Heart left ventricle (tissue), 16 donors: ENCODE measurements around the gene FBXO21. TPM values are rescaled to one million over a fixed set of nuclear protein-coding genes. Genes with fewer than 3 reads are reported as not detected.
A peak's percentile ranks its signal among the peaks of the same experiment; 100 is the strongest.

Experiments
- ATAC-seq, 4 donors: fragments of 200-7000 bp; cut with Tn5 transposase; one replicate each; pipeline ENCODE4 v1.9.1; 2020 to 2022; ENCODE audit warnings: moderate library complexity in 4 of 4, mild to moderate bottlenecking in 3 of 4, moderate number of reproducible peaks in 1 of 4
- DNase-seq, 5 donors: peaks; one replicate each; pipeline ENCODE4 v3.0.0-alpha.2; 2020
- H3K27ac ChIP-seq, 12 donors: fragments of 200-600 bp; sonication (generic) in 4 of 12; one replicate each; pipeline versions ENCODE4 v1.5.0 to v1.8.0; 2016 to 2022; ENCODE audit warnings: mild to moderate bottlenecking in 2 of 12
- H3K27me3 ChIP-seq, 9 donors: fragments of 200-600 bp; sonication (generic) in 2 of 9; one replicate each; pipeline versions ENCODE4 v1.5.1 to v1.8.0; 2016 to 2022; ENCODE audit warnings: mild to moderate bottlenecking in 3 of 9
- H3K36me3 ChIP-seq, 9 donors: fragments of 200-600 bp; sonication (generic) in 2 of 9; one replicate each; pipeline versions ENCODE4 v1.5.0 to v1.8.0; 2018 to 2022; ENCODE audit warnings: mild to moderate bottlenecking in 2 of 9
- H3K4me1 ChIP-seq, 12 donors: fragments of 200-600 bp; sonication (generic) in 4 of 12; one replicate each; pipeline versions ENCODE4 v1.5.0 to v1.8.0; 2016 to 2022; ENCODE audit warnings: mild to moderate bottlenecking in 3 of 12
- H3K4me3 ChIP-seq, 12 donors: fragments of 200-600 bp; sonication (generic) in 4 of 12; one replicate each; pipeline versions ENCODE4 v1.5.0 to v1.8.0; 2017 to 2022; ENCODE audit warnings: mild to moderate bottlenecking in 9 of 12, moderate library complexity in 4 of 12
- H3K9me3 ChIP-seq, 12 donors: fragments of 200-600 bp; sonication (generic) in 4 of 12; one replicate each; pipeline versions ENCODE4 v1.5.0 to v1.8.0; 2016 to 2022; ENCODE audit warnings: mild to moderate bottlenecking in 1 of 12
- POLR2A ChIP-seq, 2 donors: fragments of 450-650 bp; IDR thresholded peaks; one replicate each; pipeline ENCODE4 v1.6.1; 2017; ENCODE audit warnings: antibody characterized with exemption in 2 of 2, mild to moderate bottlenecking in 2 of 2, moderate library complexity in 2 of 2
- WGBS, 4 donors: extraction: QIAGEN DNeasy Blood & Tissue Kit in 2 of 4; methylation state at CpG; one replicate each; pipeline versions ENCODE4 v1.1.5 to v1.1.7; 2013 to 2018; 5-methylcytosine and 5-hydroxymethylcytosine counted together
- intact Hi-C, 10 donors: fragments of 100-400 bp; cut with DNase I; formaldehyde crosslinking; loops; one replicate each; pipeline versions ENCODE4 v1.11.1 to v1.14.2; 2022
- polyA plus RNA-seq, 2 donors: library from polyadenylated mRNA; stranded (reverse); fragments of 200-250 nt; gene quantifications; one replicate each; pipeline ENCODE4 v1.2.3, GENCODE V29; 2013
- total RNA-seq, 9 donors: library from RNA; depleted of rRNA in 2 of 9; stranded (reverse); fragments of >200 nt in 2 of 9; fragmentation: NEBNext Ultra II Directional in 3 of 9; extraction: Animal tissue kit (Norgen Biotek cat#: 25700) in 3 of 9; gene quantifications; one replicate each; pipeline versions ENCODE4 v1.1.0 to v1.2.4, GENCODE V29; 2016 to 2023
- TF ChIP-seq, protein P1 (sequence below), 12 donors: fragments of 200-600 bp; sonication (generic) in 4 of 12; IDR thresholded peaks; one replicate each; pipeline versions ENCODE4 v1.5.0 to v1.8.0; 2018 to 2022; ENCODE audit warnings: antibody characterized with exemption in 12 of 12, mild to moderate bottlenecking in 5 of 12
- donor health status: ischemic (EF 13 %, LVEDD 7.1; RV severe dilation, severe dysfunction).
- donor health status: healthy with polysubstance abuse.
- donor health status: DM: no; HTN: yes; CAD: no.
- donor health status: DM: no; HTN: no; CAD: no.
- donor health status: ischemic (EF 25% LVEDD 6.9; RV normal size, moderate dysfunction).
- donor health status: ischemic (EF 25% LVEDD 5.7; RV mildly dilated, moderate dysfunction).
- donor health status: healthy.
- donor health status: DM: yes; HTN: yes; CAD: no.
- donor health status: ischemic (EF 35%, LVEDD 5.7; RV mildly dilated, moderate dysfunction).
- donor health status: nonischemic (EF 11% LVEDD 7.7; RV severe dilation, severe dysfunction).
- donor health status: DM: yes; HTN: yes; CAD: no.
- donor health status: PGD.
- donor health status: ischemic (EF 29% LVEDD 5.4; RV normal size, mild dysfunction).
- donor health status: nonischemic (EF 23%, LVEDD 6.1; RV moderate dilation, normal function).

Gene FBXO21
- total and polyA plus RNA-seq, 11 donors = 10.9 to 82.4 (median 44.1) TPM

- TF ChIP-seq POLR2A (IDR thresholded peaks at IDR 0.05) = no peak
- TF ChIP-seq, protein P1, sequence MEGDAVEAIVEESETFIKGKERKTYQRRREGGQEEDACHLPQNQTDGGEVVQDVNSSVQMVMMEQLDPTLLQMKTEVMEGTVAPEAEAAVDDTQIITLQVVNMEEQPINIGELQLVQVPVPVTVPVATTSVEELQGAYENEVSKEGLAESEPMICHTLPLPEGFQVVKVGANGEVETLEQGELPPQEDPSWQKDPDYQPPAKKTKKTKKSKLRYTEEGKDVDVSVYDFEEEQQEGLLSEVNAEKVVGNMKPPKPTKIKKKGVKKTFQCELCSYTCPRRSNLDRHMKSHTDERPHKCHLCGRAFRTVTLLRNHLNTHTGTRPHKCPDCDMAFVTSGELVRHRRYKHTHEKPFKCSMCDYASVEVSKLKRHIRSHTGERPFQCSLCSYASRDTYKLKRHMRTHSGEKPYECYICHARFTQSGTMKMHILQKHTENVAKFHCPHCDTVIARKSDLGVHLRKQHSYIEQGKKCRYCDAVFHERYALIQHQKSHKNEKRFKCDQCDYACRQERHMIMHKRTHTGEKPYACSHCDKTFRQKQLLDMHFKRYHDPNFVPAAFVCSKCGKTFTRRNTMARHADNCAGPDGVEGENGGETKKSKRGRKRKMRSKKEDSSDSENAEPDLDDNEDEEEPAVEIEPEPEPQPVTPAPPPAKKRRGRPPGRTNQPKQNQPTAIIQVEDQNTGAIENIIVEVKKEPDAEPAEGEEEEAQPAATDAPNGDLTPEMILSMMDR (IDR thresholded peaks at IDR 0.05) = peak in 10 of 12 donors; percentile 13 to 45 (median 28)
- intact Hi-C loops = no loop called here
- WGBS, 4 donors = 42 to 49% (median 44%) methylated on average over 5 of the region's 5 CpGs
- peak in 1 of 5 donors; percentile 27 for DNase-seq
- Histone ChIP-seq H3K4me3 (no peak overlapping the region), H3K27me3 (peaks cover 0 to 33% (median 6%) of the 10 kb centered on the region in 9 donors), H3K9me3 (no peaks in the 10 kb centered on the region), H3K27ac (peak overlapping the region in 2 of 12 donors; percentile 21 to 76), H3K36me3 (no peaks in the 10 kb centered on the region), H3K4me1 (peaks cover 0 to 40% (median 20%) of the 10 kb centered on the region in 12 donors)
- ATAC-seq = peak in 3 of 4 donors; percentile 10 to 45 (median 30)
Measured at GRCh38 chr12:117100251-117100650, 90.0 kb downstream of the FBXO21 start.

DNA sequence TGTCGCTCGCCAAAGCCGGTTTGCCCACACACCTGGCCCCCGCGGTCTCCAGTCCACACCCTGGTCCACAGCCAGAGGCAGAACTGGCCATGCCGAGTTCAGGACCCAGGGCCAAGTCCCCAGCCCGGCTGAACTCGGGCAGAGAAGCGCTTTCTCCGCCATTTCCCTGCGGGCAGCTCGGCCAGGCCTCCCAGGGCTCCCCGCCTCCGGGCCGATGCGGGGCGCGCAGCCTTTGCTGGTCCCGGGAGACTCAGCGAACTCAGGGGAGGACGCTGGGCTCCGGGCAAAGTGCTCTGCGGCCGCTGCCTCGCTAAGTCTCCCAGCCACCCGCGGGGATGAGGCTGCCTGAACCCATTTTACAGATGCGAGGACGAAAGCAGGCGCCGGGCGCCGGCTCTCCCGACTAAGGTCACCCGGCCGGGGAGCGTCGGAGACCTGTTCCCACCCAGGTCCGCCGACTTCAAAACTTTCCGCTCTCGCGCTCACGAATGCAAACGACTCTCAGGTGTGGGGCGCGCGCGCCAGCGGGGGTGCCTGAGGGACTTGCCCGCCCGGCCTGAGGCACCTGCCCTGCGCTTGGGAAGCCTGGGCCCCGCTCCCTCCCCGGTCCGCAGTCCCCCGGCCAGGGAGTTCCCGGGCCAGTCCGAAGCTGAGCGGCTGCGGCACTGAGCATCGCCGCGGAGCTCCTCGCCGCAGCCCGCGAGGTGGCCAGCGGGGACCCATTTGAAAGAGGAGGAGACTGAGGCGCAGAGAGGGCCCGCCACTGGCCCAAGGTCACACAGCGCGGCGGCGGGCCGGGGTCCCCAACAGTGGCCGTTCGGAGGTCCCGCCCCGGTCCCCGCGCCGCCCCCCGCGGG, 91.7 kb downstream of the FBXO21 start:
- TF ChIP-seq, protein P1 (IDR thresholded peaks at IDR 0.05) = no peak
- no peak for TF ChIP-seq POLR2A (IDR thresholded peaks at IDR 0.05)
- H3K27me3 ChIP-seq = peaks cover 0 to 33% (median 6%) of the 10 kb centered on the region in 9 donors
- no peaks in the 10 kb centered on the region for H3K9me3 ChIP-seq
- H3K4me3 ChIP-seq = peak overlapping the region; percentile 34 to 91 (median 74)
- no peaks in the 10 kb centered on the region for H3K36me3 ChIP-seq
- WGBS, 4 donors = 0 to 2% (median 1%) methylated on average over 49 to 85 of the region's 85 CpGs
- intact Hi-C loops = loop anchor here in 6 of 10 donors (5.0 kb wide), 4 partner anchors 46 to 71 kb away; no protein-coding TSS in a partner anchor
- H3K27ac ChIP-seq = peak overlapping the region in 11 of 12 donors; percentile 13 to 82 (median 62)
- H3K4me1 ChIP-seq = peaks cover 0 to 55% (median 24%) of the 10 kb centered on the region in 12 donors
- ATAC-seq = peak in 2 of 4 donors; percentile 39 to 42
- peak in 2 of 5 donors; percentile 32 to 72 for DNase-seq

GRCh38 chr12:117098024-117098360, 92.3 kb downstream of the FBXO21 start:
- H3K27ac ChIP-seq = peak overlapping the region in 6 of 12 donors; percentile 62 to 82 (median 74)
- intact Hi-C loops = loop anchor here in 6 of 10 donors (5.0 kb wide), 4 partner anchors 46 to 71 kb away; no protein-coding TSS in a partner anchor

More at GRCh38 chr12:117098024-117098360, 92.3 kb downstream of the FBXO21 start:
- DNase-seq (no peak), ATAC-seq (peak in 1 of 4 donors; percentile 3)
- no peaks in the 10 kb centered on the region for H3K9me3 ChIP-seq
- 19 to 28% (median 21%) methylated on average over 2 to 3 of the region's 3 CpGs for WGBS, 4 donors
- peaks cover 0 to 33% (median 6%) of the 10 kb centered on the region in 9 donors for H3K27me3 ChIP-seq
- peaks cover 0 to 60% (median 25%) of the 10 kb centered on the region in 12 donors for H3K4me1 ChIP-seq
- peak overlapping the region; percentile 34 to 91 (median 74) for H3K4me3 ChIP-seq
- TF ChIP-seq, protein P1 (IDR thresholded peaks at IDR 0.05) = no peak
- TF ChIP-seq POLR2A (IDR thresholded peaks at IDR 0.05) = no peak
- H3K36me3 ChIP-seq = peaks cover 0 to 4% (median 0%) of the 10 kb centered on the region in 9 donors
